HG03139 (cell line): ENCODE measurements around the gene ARL4C.

Experiments
- ATAC-seq: cut with Tn5 transposase; IDR thresholded peaks from one replicate; pipeline ENCODE4 v1.9.1; 2021; ENCODE audit not compliant: unreplicated experiment

ARL4C gene, protein sequence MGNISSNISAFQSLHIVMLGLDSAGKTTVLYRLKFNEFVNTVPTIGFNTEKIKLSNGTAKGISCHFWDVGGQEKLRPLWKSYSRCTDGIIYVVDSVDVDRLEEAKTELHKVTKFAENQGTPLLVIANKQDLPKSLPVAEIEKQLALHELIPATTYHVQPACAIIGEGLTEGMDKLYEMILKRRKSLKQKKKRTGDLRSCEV

DNA sequence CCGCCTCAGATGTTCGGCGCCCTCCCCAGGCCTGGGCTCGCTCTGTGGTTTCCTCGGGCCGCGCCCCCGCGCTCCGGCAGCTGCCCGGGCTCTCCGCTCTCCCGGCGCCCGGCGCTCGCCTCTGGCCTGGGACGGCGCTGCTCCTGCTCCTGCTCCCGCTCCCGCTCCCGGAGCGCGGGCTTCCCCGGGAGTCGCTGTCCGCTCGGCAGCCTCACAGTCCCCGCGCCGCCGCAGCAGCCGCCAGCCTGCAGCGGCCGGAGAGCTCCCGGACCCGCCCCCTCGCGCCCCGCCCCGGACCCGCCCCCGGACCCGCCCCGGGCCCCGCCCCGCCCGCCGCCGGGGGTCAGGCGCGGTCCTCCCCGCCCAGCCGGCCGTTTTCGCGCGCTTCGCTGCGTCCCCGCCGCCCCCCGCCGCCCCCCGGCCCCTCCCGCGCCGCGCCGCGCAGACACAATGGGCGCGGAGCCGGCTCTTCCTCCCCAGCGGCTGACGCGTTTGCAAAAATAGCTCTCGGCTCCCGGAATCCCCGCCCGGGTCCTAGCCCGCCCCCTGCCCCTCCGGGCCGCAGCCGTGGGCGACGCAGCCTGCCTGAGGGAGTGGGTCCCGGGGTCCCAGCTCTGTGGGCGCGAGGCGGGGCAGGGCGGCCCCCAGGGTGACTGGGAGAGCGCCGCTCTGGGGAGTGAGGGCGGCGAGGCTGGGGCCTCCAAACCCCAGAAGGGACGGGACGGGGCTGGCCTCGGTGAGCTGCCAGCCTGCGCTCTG is at the start of gene ARL4C:
TSS of gene ARL4C (minus strand) at position 247 of the 759 bp plus-strand sequence. CDS start 495 bp downstream, outside the sequence.
- ATAC-seq = peak; percentile 36

DNA sequence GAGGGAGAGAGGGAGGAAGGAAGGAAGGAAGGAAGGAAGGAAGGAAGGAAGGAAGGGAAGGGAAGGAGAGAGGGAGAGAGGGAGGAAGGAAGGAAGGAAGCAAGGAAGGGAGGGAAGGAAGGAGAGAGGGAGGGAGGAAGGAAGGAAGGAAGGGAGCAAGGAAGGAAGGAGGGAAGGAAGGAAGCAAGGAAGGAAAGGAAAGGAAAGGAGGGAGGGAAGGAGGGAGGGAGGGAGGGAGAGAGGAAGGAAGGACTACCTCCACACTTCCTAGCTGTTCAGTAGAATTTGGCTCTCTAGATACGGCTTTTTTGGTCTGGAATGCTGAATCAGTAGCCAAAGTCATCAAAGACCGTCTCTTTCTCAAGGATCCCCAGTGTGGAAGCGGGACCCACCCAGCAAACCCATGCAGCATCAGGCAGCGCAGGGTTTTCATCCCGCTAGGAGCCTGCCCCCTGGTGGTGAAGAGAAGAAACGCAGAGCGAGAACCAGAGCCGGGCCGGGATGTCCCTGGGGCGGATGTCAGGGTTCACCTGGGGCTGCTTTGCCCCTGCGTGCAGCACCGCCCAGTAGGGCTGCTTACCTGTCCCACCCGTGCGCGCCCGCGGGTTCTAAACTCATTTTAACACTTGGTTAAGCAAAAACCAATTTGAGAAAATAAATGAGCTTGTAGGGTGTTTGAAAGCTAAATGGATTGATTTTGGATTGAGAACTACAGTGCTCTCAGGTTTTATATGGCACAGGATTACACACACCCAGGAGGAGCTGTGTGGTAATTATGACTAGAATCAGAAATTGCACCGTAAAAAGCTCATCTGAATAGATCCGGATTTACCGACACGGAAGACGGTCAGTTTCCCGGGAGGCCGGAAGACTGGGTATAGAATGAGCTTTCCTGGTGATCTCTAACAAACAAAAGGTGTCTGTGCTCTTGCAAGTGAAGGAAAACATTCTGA is 48.1 kb upstream of the ARL4C start:
- ATAC-seq = no peak

DNA sequence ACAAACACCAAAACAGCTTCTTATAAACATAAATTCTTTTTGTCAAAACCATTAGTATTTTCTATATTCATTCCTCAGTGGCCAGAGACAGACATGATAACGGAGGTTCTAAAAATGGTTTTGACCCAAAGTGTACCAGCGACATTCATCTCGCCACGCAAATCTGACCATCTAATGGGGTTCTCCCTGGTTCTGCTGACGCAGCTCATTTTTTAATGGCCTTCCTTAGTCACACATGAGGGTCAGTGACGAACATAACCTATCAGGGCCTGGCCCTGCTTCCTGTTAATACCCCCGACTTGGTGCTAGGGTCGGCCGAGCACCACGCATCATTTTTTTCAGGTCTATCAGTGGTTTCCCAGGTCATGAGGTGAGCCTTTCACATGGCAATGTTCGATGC is 45.9 kb upstream of the ARL4C start:
- ATAC-seq = no peak

DNA sequence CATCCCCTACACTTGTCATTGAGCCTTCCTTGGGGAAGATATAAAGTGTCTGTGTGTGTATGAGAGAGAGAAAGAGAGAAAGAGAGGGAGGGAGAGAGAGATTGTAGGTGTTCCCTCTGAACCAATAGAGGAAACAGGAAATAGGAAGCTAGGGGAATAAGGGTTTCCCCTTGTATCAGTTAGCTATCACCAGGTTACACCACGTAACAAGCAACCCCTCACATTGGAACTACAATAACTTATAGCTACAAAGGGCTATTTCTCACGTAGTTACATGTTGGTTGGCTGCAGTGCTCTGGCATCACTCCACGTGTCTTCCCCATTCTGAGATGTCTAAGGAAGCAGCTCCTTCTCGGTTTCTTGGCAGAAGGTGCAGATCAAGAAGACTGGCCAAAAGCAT is 41.0 kb upstream of the ARL4C start:
- no peak for ATAC-seq

DNA sequence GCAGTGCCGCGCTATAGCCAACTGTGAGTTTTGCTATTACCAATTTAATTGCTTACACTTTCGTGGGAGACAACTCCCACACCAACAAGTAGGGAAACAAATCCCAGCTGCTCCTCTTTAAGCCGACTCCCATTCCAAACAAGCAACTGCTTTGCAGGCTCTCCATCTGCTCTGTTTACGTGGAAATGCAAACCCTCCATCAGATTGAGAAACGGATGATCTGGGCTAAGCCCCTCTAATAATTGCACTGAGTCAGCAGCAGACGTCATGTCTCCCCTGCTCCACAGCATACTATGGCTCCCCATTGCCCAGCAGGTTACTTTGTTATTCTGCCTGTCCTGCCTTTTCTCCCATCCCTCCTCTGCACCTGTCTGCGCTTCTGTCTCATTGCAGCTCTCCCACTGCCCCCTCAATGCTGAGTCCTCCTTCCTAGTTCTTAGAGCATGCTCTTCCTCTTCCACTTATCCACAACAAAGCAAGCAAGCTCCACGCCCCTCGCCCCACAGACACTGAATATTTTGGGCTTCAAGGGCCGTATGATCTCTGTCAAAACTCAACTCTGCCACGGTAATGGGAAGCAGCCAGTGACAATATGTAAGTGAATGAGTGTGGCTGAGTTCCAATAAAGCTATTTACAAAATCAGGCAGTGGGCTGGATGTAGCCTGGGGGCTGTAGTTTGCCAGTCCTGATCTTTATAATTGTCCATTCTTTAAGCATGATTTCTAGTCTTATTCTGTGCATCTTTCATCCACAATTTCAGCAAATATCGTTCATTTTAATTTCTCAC is 39.5 kb upstream of the ARL4C start:
- ATAC-seq = no peak

DNA sequence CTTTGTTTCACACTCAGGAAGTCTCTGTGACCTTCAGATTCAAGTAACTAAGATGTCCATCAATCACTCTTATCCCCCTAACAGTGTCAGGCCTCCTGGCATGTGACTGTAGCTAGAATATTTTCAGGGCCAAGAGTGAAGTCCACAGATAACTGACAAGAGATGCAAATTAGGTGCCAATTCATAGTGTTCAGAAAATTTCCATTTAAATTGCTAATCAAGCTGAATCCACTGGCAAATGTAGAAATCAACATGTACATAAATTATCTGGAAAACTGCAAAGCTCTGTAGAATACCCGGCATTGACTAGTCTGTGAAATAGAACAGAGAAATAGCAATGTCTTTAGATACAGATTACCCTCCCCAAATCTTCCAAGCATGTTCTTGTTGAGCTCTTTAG is 38.6 kb upstream of the ARL4C start:
- ATAC-seq = no peak

DNA sequence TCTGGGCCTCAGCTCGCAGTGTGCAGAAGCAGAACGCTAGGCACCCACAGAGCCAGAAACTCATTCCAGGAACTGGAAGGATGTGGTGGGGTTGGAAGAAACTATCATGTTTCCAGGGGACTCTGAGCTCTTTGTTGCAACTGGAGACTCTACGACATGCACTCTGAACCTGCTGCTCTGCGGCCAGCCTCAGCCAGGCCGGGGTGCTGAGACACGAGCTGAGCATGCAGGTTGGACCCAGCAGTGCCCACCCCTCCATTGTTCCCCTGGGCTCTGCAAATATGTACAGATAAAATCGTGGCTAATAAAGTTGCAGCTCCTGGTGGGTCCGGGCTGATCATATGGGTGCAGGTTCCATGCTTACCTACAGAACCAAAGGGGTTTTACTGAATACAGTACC is 37.6 kb upstream of the ARL4C start:
- ATAC-seq = no peak

DNA sequence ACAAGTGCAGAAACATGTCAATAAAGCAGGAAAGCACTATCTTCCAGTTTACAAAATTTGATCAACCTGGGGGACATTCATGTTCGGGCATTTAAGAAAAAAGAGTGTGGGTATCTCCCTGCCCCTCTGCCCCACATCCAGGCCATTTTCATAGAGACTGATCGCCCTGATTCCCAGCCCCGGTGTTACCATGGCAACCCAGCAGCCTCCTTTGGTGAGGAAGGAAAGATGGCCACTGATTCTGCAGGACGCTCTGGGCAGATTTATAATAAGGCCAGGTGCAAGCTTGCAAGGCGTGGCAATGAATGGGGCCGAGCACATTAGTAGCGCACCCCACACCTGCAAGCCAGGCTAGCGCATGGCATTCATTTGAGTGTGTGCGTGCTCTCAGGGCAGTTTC is 36.7 kb upstream of the ARL4C start:
- ATAC-seq = no peak

DNA sequence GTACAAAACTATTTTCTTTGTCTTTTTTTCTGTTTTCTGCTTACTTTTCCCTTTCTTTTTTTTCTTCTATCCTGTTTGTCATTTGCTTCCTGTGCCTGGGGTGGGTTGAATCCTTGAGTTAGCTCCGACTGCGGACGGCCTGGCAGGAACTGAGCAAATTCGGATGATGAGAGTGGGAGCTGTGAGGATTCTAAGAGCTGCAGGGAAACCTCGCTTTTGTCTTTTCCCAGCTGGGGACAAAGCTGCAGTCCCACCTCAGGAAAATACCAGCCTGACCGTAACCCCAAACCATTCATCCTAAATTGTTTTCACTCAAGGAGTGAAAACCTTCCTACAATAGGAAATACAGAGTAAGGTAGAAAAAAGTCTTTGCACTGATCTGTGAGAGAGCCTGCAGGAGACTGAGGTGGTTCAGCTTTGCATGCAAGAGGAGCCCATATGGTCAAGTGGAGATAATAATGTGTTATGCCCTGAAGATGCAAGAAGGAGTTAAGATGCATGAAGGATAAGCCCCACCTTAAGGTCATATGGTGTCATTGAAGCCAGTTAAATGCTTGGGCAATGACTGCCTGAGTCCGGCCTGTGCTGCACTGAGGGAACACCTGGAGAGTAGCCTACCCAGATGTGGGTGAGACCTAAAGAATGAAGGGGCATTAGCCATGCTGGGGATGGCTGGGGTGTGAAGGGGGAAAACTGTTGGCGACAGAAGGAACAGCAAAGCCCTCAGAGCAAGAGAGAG is 31.7 kb upstream of the ARL4C start:
- no peak for ATAC-seq

DNA sequence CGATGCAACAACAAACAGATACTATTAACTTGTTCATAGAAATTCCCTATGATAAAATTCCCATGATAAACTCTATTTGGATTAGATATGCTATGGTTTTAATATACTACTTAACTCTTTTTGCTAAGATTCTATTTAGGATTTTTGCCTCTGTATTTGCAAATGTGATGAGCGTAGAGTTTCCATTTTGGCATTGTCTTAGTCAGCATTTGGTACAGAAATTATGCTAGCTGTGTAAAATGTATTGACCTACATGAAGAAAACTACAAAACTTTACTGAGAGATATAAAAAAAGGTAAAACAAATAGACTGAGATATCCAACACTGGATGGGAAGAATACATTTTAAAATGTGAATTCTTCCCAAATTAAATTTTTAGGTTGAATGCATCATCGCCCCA is 29.8 kb upstream of the ARL4C start:
- no peak for ATAC-seq

DNA sequence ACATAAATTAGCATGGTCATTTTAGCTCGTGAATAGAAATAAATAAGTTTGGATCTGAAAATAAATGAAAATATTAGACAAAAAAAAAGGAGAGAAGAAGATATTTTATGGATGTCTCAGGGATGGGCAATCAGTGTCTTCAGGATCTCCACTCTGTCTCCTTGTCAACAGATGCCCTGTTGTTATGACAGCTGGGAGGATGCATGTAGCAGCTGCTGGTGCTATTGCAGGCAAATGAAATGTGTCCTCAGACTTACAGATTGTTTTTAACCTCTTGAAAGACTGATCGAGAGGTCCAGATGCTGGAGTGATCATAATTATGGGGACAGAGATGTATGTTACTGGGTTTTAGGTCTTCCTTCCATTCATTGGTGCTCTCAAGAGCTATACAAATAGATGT is 24.7 kb upstream of the ARL4C start:
- no peak for ATAC-seq

DNA sequence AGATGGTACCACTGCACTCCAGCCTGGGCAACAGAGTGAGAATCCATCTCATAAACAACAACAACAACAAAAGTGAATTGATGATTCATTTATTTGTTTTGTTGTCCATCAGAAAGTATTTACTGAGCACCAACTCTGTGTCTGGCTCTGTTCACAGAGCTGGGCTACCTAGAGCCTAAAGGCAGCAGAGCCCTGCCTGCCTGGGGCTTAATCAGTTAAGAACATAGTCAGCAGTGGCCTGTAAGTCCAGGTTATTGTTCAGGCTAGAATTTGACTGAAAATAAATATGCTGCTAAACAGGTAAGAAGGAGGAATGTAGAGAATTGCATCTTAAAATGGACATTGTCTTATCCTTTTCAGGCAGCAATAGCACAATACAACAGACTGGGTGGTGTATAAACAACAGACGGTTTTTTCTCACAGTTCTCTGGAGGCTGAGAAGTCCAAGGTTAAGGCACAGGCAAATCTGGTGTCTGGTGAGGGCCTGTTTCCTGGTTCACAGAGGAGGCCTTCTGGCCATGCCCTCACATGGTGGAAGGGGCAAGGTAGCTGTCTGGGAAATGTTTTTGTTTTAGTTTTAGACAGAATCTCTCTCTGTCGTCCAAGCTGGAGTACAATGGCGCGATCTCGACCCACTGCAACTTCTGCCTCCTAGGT is 22.2 kb upstream of the ARL4C start:
- ATAC-seq = no peak

DNA sequence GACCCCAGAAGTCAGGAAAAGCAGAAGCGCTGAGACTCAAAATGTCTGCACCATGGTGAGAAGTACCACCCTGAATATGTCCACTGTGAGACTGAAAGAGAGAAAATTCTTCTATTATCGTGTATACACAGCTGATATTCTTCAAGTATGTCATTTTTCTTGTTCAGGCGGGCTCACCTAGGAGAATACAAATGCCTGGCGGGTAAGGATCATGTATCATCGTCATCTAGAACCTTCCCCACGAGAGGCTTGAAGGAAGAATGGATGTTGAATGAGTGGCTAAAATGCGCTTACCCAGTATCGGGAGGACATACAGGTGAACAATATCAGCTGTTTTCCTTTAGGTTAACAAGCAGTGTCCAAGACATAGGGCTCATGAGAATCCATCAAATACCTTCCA is 21.1 kb upstream of the ARL4C start:
- no peak for ATAC-seq

DNA sequence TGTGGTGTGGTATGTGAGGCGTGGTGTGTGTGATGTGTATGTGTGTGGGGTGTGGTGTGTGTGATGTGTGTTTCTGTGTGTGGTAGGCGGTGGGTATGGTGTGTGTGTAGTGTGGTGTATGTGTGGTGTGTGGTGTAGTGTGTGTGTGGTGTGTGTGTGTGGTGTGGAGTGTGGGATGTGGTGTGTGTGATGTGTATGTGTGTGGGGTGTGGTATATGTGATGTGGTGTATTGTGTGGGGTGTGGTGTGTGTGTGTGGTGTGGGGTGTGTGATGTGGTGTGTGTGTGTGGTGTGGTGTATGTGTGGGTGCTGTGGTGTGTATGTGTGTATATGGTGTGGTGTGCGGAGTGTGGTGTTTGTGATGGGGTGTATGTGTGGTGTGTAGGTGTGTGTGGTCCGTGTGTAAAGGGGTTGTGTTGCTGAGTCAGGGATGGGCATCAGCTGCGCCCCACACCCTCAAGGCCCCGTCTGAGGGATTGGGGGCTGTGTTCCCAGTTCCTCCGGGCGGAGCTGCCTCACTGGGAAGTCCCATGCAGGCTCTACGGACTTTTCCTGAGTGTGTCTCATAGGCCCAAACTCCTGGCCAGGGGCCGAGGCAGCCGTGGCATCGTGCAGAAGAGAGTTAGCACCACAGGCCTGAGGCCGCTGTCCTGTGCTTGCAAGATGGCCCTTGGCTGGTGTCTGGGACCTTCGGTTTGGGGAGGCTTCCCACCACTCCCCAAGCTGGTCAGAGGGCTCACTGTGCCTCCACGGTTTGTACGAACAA is 18.2 kb upstream of the ARL4C start:
- ATAC-seq = no peak

DNA sequence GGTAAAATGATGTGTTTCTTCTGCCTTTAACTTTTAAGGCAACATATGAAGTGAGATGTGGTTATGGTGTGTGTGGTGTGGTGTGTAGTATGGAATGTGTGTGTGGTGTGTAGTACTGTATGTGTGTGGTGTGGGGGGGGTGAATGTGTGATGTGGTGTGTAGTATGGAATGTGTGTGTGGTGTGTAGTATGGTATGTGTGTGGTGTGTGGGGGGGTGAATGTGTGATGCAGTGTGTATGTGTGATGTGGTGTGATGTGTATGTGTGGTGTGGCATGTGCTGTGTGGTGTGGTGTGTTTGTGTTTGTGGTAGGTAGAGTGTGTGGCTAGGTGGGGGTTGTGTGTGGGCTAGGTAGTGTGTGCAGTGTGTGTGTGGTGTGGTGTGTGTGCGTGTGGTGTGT is 17.2 kb upstream of the ARL4C start:
- no peak for ATAC-seq

DNA sequence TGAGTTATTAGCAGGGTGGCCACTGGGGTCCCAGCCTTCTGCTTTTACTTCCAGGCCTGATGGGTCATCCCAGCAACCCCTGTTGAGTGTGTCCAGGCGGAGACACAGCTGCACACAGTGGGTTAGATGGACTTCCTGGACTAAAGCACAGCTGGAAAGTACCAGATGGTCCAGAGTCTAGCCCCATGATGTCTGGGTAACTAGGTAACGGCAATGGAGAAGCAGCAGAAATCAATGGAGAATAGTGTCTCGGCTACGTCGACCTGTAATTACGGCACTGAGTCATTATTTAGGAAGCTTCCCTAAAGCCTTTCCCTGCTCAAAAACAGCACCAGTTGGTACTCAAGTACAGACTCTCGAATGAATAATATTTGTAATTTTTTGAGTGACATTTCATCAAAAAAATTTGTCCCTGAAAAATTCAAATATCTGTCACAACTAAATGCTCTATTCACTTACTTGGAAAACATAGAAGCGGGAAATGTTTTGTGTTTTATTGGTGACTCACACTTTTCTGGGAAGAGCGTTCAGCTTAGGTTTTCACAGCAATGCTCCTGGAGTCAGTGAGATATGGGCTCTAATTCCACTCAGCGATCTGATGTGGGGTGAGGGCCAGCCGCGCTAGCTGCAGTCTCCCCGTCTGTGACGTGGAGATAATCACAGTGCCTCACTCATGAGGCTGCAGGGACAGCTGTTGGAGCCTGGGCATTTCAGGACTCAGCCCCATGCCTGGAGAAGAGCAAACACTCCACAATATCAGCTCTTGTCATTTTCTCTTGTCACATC is 16.2 kb upstream of the ARL4C start:
- no peak for ATAC-seq

DNA sequence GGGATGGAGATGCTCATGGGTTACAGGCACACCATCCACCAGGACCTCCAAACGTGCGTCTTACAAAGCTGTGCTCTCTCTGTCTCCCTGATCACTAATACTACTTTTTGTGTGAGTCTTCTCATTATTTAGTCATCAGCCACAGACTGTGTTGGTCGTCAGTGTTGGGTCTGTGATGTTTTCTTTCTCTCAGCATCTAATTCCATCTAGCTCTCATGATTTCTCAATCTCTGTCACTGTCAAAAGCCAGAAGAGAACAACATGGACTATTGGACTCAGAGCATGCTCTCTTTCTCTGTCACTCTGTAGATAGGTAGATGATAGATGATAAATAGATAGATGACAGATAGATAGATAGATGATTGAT is 6.0 kb upstream of the ARL4C start:
- no peak for ATAC-seq

DNA sequence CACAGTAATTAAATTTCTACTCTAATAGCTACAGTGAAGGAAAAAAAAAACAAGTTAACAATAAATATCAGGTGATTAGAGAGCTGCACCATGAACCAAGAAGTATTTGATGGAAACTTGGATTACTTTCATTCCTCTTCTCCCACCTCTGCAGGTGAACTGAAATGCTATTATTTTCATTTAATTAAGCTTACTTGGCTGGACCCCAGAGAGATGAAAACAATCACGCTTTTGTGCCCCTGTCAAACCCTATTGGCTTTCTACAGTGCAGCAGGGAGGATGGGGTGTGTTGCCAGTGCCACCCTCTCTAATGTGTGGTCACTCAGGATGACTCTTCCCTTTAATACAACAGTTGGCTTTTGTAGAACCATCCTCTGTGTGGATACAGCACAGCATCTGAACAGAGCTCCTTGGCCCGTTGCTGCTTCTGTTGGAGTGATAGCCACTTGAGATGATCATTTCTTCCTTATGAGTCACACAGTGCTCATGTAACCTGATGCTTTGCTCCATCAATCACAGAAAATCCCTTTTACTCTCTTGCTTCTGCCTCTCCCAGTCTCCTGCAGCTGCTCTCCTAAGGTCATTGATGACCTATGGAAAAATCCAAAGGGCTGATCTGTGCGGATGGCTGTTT is 5.5 kb upstream of the ARL4C start:
- ATAC-seq = no peak
